ENCODE data around the gene SORCS3.

- TF ChIP-seq POLR2AphosphoS5 (IDR thresholded peaks at IDR 0.05) (no peak), CTCF (IDR thresholded peaks at IDR 0.05) (no peak), EP300 (IDR thresholded peaks at IDR 0.05) (no peak), POLR2A (IDR thresholded peaks at IDR 0.05) (no peak)
These were observed 415.3 kb downstream of the SORCS3 start for GRCh38 chr10:105056413-105056812.

Data from sigmoid colon (tissue), 4 donors.